SU-DHL-6 (cell line): Measurements from ENCODE around the gene ACADS.

Experiments
- H2AFZ ChIP-seq: fragments of 200-600 bp; sonication (generic); 2 replicates; pipeline ENCODE4 v1.6.1; 2014; ENCODE audit warnings: low read depth, mild to moderate bottlenecking, moderate library complexity, mixed read lengths, antibody characterized with exemption, low read length; ENCODE audit not compliant: severe bottlenecking
- H3F3A ChIP-seq: fragments of 200-600 bp; shearing (Covaris generic); 2 replicates; pipeline ENCODE4 v1.6.0; 2016; ENCODE audit warnings: antibody characterized with exemption, mild to moderate bottlenecking; ENCODE audit not compliant: insufficient read depth
- H3K27ac ChIP-seq: fragments of 200-600 bp; sonication (generic); 2 replicates; pipeline ENCODE4 v1.5.1; 2016; ENCODE audit warnings: low read depth, mild to moderate bottlenecking, low read length, moderate library complexity, mixed read lengths
- H3K27me3 ChIP-seq: fragments of 200-600 bp; sonication (generic), shearing (Covaris generic); 2 replicates; pipeline ENCODE4 v1.6.0; 2014; ENCODE audit warnings: mild to moderate bottlenecking, low read length
- H3K36me3 ChIP-seq: fragments of 200-600 bp; sonication (generic); 2 replicates; pipeline ENCODE4 v1.6.1; 2014; ENCODE audit warnings: mild to moderate bottlenecking, low read length, mixed read lengths
- H3K4me2 ChIP-seq: fragments of 300-600, 200-600 bp; shearing (Covaris generic), sonication (generic); 2 replicates; pipeline ENCODE4 v1.6.0; 2014; ENCODE audit warnings: low read length, low read depth, mild to moderate bottlenecking; ENCODE audit not compliant: poor library complexity, severe bottlenecking
- H3K4me3 ChIP-seq: fragments of 200-600 bp; sonication (generic); 2 replicates; pipeline ENCODE4 v1.5.1; 2014; ENCODE audit warnings: antibody characterized with exemption, low read length, mild to moderate bottlenecking, mixed read lengths; ENCODE audit not compliant: insufficient read depth, poor library complexity, severe bottlenecking
- H3K79me2 ChIP-seq: fragments of 200-600 bp; sonication (generic); 2 replicates; pipeline ENCODE4 v1.6.1; 2014; ENCODE audit warnings: mild to moderate bottlenecking, low read length, moderate library complexity; ENCODE audit not compliant: insufficient read depth
- H3K9ac ChIP-seq: fragments of 200-600 bp; sonication (generic); 2 replicates; pipeline ENCODE4 v1.7.0; 2014; ENCODE audit warnings: mild to moderate bottlenecking, low read length
- H3K9me2 ChIP-seq: fragments of 200-600 bp; sonication (generic); replicated peaks from 2 replicates; pipeline ENCODE4 v1.6.1; 2014; ENCODE audit warnings: low read length; ENCODE audit not compliant: insufficient read depth
- H3K9me3 ChIP-seq: fragments of 200-600 bp; sonication (generic); 2 replicates; pipeline ENCODE4 v1.6.1; 2014; ENCODE audit warnings: low read length, mixed read lengths; ENCODE audit not compliant: insufficient read depth
- H4K20me1 ChIP-seq: fragments of 200-600 bp; sonication (generic); 2 replicates; pipeline ENCODE4 v1.6.1; 2014; ENCODE audit warnings: low read depth, mild to moderate bottlenecking, antibody characterized with exemption, low read length, moderate library complexity, mixed read lengths
- EZH2phosphoT487 ChIP-seq: fragments of 200-600 bp; sonication (generic), shearing (Covaris generic); conservative IDR thresholded peaks from 2 replicates; pipeline ENCODE4 v1.6.1; 2018; ENCODE audit warnings: mild to moderate bottlenecking, antibody characterized with exemption, low read length, moderate library complexity, mixed read lengths
- TF ChIP-seq, protein P1 (sequence below): fragments of 200-600 bp; sonication (generic); IDR thresholded peaks from one replicate; pipeline ENCODE4 v1.5.1; 2017; ENCODE audit warnings: antibody characterized with exemption, mild to moderate bottlenecking, low read length, moderate library complexity; ENCODE audit not compliant: insufficient read depth, poor library complexity, severe bottlenecking

Gene ACADS

DNA sequence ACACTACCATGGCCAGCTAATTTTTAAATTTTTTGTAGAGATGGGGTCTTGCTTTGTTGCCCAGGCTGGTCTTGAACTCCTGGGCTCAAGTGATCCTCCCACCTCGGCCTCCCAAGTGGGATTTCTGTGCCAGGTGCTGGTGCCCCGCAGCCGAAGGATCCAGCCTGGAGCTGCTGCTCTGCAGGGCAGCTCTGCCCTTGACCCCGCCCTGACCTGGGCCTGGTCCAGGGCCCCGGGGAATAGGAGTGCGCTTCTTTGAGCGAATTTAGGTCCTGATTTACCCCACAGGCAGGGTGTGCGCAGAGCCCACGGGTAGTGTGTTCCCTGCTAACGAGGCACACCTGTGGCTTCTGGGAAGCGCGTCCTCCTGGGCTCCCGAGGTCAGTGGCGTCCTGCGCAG lies 15.2 kb downstream of the ACADS start:
- Histone ChIP-seq H3K9ac (no peak overlapping the region), H3K27ac (no peak overlapping the region)

DNA sequence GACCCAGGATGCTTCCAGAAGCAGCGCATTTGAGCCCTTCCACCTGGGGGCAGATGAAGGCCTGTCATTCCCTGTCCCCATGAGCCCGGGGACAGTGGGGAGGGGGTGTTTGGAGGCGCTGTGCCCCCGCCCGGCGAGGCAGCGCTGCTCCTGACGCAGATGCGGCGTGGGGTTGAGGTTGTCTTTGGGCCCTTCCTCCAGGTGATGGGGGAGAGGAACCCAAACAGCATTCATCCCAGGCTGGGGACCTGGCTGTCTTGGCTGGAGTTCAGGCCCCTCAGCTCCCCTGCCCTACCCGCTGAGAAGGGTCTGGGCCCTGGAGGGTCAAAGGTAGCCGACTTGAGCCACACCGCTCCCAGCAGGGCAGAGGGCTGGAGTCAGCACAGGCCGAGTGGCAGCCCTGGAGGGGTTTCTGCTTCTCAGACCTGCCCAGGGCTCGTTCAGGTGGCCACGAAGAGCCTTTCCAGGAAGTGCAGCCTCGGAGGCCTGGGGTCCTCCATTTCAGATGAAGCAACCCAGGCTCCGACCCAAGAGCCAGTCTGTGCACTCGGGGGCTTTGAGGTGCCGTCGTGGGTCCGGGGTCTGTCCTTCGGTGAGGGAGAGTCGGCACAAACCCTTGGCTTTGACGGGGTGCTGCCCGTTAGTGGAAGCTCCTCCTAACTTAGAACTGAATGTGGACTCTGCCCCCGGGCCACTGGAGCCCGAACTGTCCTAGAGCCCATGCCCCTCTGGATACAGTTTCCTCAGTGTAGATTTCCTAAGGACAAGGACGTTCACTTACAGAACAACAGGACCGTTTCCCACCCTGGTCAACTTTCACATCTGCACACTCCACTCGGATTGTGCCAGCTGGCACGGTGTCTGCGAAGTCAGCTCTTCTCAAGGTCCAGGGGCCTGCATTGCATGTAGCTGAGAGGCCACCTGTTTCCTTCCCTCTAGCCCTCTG lies 16.1 kb downstream of the ACADS start:
- Histone ChIP-seq H3K36me3 (no peaks in the 10 kb centered on the region), H4K20me1 (no peaks in the 10 kb centered on the region), H3K9me3 (no peaks in the 10 kb centered on the region), H3K4me3 (no peak overlapping the region), H3K27me3 (no peaks in the 10 kb centered on the region), H3K27ac (no peak overlapping the region), H3K9ac (no peak overlapping the region), H3K79me2 (no peaks in the 10 kb centered on the region), H2AFZ (no peak overlapping the region), H3F3A (no peaks in the 10 kb centered on the region), H3K4me2 (no peak overlapping the region), H3K9me2 (no peaks in the 10 kb centered on the region)
- TF ChIP-seq, protein P1, sequence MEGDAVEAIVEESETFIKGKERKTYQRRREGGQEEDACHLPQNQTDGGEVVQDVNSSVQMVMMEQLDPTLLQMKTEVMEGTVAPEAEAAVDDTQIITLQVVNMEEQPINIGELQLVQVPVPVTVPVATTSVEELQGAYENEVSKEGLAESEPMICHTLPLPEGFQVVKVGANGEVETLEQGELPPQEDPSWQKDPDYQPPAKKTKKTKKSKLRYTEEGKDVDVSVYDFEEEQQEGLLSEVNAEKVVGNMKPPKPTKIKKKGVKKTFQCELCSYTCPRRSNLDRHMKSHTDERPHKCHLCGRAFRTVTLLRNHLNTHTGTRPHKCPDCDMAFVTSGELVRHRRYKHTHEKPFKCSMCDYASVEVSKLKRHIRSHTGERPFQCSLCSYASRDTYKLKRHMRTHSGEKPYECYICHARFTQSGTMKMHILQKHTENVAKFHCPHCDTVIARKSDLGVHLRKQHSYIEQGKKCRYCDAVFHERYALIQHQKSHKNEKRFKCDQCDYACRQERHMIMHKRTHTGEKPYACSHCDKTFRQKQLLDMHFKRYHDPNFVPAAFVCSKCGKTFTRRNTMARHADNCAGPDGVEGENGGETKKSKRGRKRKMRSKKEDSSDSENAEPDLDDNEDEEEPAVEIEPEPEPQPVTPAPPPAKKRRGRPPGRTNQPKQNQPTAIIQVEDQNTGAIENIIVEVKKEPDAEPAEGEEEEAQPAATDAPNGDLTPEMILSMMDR = no peak
- no peak for TF ChIP-seq EZH2phosphoT487

More for the DNA sequence above, 15.2 kb downstream of the ACADS start:
- Histone ChIP-seq H3F3A (no peaks in the 10 kb centered on the region), H3K4me2 (no peak overlapping the region), H3K79me2 (no peaks in the 10 kb centered on the region), H3K36me3 (no peaks in the 10 kb centered on the region), H3K4me3 (no peak overlapping the region), H2AFZ (no peak overlapping the region), H3K27me3 (no peaks in the 10 kb centered on the region), H4K20me1 (no peaks in the 10 kb centered on the region), H3K9me2 (no peaks in the 10 kb centered on the region), H3K9me3 (no peaks in the 10 kb centered on the region)
- TF ChIP-seq EZH2phosphoT487 = no peak
- TF ChIP-seq, protein P1 = no peak

DNA sequence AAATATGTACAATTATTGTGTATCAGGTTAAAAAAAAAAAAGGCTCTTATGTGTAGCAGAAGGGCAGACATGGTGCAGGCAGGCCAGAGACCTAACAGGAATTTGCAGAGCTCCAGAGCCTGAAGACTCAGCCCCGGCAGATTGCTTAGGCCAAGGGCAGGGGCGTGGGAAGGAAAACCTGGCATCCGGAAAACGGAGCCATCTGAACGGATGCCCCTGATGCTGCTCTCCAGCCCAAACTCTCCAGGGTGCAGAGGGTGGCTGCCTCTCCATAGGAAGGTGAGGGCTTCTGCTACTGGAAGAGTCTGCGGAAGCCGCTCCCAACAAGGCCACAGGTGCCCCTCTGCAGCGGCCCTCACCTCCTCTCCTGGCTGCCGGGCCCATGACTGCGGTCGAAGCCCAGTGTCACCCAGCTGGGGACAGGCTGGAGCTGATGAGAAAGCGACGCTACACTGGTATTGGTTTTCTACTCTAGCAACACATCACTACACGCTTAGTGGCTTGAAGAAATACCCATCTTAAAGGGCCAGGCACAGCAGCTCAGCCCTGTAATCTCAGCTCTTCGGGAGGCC lies 19.4 kb downstream of the ACADS start:
- no peak overlapping the region for H2AFZ ChIP-seq
- no peaks in the 10 kb centered on the region for H3K9me2 ChIP-seq
- no peak for TF ChIP-seq EZH2phosphoT487
- TF ChIP-seq, protein P1 = no peak
- H3F3A ChIP-seq = no peaks in the 10 kb centered on the region
- H3K27me3 ChIP-seq = no peaks in the 10 kb centered on the region
- H3K36me3 ChIP-seq = no peaks in the 10 kb centered on the region
- H3K9me3 ChIP-seq = no peaks in the 10 kb centered on the region
- no peak overlapping the region for H3K27ac ChIP-seq
- no peak overlapping the region for H3K4me2 ChIP-seq
- no peaks in the 10 kb centered on the region for H4K20me1 ChIP-seq
- no peak overlapping the region for H3K4me3 ChIP-seq
- H3K79me2 ChIP-seq = no peaks in the 10 kb centered on the region
- no peak overlapping the region for H3K9ac ChIP-seq
